Activated CD8-positive, alpha-beta T cell treated with anti-CD3 and anti-CD28 coated beads, Interleukin-2, amount 10 ng/mL, durations not matched to agents 7 days and 5 days (primary cell): ENCODE data around the gene FCGR3B. TPM values are rescaled to one million over a fixed set of nuclear protein-coding genes. Genes with fewer than 3 reads are reported as not detected.
A peak's percentile ranks its signal among the peaks of the same experiment; 100 is the strongest.
"Not testable (repeated sequence)": the region's sequence is repeated elsewhere in the genome, so short reads cannot be mapped to it uniquely, and the experiment has no call there.

ENCODE experiments used
- ATAC-seq: fragments of 150-1000 bp; cut with Tn5 transposase; one replicate; pipeline ENCODE4 v1.10.0; 2021; ENCODE audit warnings: moderate library complexity
- CTCF ChIA-PET: fragments of 350-600 bp; sonication (Branson Sonifier 250); formaldehyde crosslinking; loops from one replicate; lab custom pipeline; 2021; ENCODE audit warnings: antibody characterized with exemption; lab: Charles Lee
- POLR2A ChIA-PET: fragments of 350-600 bp; sonication (Branson Sonifier 250); formaldehyde crosslinking; loops from one replicate; lab custom pipeline; 2021; ENCODE audit warnings: antibody characterized with exemption; lab: Charles Lee
- DNase-seq: peaks from one replicate; pipeline ENCODE4 v3.0.0-alpha.2; 2020
- H3K27ac Mint-ChIP-seq: one replicate; pipeline ENCODE4 v1.8.0; 2021; ENCODE audit warnings: mild to moderate bottlenecking, mixed read lengths
- H3K27me3 Mint-ChIP-seq: one replicate; pipeline ENCODE4 v1.8.0; 2021; ENCODE audit warnings: low read depth, mixed read lengths
- H3K36me3 Mint-ChIP-seq: one replicate; pipeline ENCODE4 v1.8.0; 2021; ENCODE audit warnings: low read depth, mixed read lengths
- H3K4me1 Mint-ChIP-seq: one replicate; pipeline ENCODE4 v1.8.0; 2021; ENCODE audit warnings: low read depth, mixed read lengths
- H3K4me3 Mint-ChIP-seq: one replicate; pipeline ENCODE4 v1.8.0; 2021; ENCODE audit warnings: mild to moderate bottlenecking, mixed read lengths
- H3K9me3 Mint-ChIP-seq: one replicate; pipeline ENCODE4 v1.8.0; 2022; ENCODE audit warnings: mixed read lengths; ENCODE audit not compliant: insufficient read depth
- total RNA-seq, 2 experiments: library from RNA; stranded (reverse); gene quantifications; one replicate each; pipeline ENCODE4 v1.2.3, GENCODE V29; 2021

FCGR3B gene
- total RNA-seq, 2 experiments from 2014 or later: not detected

DNA sequence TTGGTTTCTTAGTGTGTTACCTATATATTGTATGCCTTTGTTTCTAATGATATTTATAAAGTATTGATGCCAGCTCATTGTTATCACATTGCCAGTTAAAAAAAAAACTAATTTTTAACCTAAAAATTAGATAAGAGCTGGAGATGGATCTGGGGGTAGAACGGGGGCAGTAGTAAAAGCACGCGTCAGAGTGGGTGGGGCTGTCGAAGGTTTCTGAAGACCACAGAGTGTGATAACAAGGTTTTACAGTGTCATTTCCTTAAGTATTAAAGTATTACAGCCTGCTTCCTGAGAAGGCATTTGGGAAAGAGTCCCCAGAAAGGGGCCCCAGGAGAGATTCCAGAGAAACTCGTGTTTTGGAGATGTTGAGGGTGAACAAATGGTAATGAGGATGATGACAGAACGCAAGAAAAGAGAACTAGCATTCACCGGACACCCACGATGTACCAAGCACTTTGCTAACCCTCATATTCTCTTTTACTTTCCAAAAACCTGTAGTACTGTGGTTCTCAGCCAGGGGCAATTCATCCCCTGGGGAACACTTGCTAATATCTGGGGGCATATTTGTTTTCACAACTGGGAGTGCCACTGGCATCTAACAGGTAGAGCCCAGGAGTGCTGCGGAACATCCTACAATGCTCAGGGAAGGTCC is 30.8 kb upstream of the FCGR3B start:
- H3K36me3 Mint-ChIP-seq, H3K4me3 Mint-ChIP-seq, CTCF ChIA-PET, H3K27me3 Mint-ChIP-seq, H3K9me3 Mint-ChIP-seq, ATAC-seq, H3K27ac Mint-ChIP-seq, POLR2A ChIA-PET, DNase-seq, H3K4me1 Mint-ChIP-seq: not testable (repeated sequence)

DNA sequence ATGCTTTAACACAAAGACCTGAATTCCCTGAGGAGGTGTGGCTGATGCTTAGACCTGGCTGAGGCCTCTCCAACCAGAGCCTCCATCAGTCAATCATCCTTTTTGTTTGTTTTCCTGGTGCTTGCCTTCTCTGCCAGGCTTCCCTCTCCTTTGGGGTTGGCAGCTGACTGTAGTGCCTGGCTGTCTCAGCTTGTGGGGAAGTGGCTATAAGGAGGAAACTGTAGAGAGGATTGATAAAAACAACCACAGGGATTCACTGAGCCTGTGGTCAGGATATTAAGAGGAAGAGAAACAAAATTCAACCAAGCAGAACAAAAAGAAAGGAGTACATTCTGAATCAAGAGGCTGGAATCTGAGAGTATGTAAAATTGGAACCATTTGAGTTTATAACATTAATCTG is 27.5 kb upstream of the FCGR3B start:
- H3K36me3 Mint-ChIP-seq, H3K4me3 Mint-ChIP-seq, POLR2A ChIA-PET, H3K4me1 Mint-ChIP-seq, H3K9me3 Mint-ChIP-seq, ATAC-seq, DNase-seq, CTCF ChIA-PET, H3K27me3 Mint-ChIP-seq, H3K27ac Mint-ChIP-seq: not testable (repeated sequence)

DNA sequence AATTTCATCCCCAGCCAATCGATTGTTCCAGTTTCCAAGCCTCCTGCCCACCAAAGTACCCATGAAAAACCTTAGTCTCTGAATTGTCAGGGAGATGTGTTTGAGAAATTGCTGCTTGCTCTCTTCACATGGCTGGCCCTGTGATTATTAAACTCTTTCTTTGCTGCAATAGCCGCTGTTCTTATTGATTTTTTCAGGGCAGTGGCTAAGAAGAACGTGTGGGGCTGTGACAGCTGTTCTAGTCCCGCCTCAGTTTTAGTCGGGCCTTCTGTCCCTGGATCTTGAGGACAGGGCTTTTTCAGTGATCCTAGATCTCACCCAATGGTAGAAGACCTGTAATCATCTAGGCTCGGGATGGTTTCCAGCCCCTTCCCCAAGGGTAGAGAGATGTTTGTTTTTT is 23.0 kb upstream of the FCGR3B start:
- POLR2A ChIA-PET, ATAC-seq, H3K27ac Mint-ChIP-seq, H3K36me3 Mint-ChIP-seq, H3K9me3 Mint-ChIP-seq, H3K4me3 Mint-ChIP-seq, H3K4me1 Mint-ChIP-seq, CTCF ChIA-PET, DNase-seq: not testable (repeated sequence)
- H3K27me3 Mint-ChIP-seq: peaks cover 14% of the 10 kb centered on the region

DNA sequence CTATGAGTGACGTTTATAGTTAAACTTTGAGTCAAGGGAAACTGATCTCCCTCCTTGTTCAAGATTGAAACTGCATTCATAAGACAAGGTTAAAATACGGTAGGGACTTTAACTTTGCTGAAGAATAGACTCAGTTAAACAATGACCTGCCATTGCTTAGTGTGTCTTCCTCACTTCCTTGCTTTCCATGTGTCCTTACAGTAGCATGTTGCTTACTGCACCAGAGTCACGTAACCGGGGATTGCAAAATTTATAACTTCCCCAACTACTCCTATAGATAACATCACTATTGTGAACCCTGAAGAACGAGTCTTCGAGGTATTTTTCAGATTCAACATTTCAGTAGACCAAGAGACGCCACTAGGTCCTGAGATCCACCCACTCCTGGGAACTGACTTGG is 22.6 kb upstream of the FCGR3B start:
- H3K27me3 Mint-ChIP-seq: peaks cover 15% of the 10 kb centered on the region
- H3K4me3 Mint-ChIP-seq, ATAC-seq, CTCF ChIA-PET, H3K4me1 Mint-ChIP-seq, DNase-seq, POLR2A ChIA-PET, H3K27ac Mint-ChIP-seq, H3K36me3 Mint-ChIP-seq, H3K9me3 Mint-ChIP-seq: not testable (repeated sequence)

DNA sequence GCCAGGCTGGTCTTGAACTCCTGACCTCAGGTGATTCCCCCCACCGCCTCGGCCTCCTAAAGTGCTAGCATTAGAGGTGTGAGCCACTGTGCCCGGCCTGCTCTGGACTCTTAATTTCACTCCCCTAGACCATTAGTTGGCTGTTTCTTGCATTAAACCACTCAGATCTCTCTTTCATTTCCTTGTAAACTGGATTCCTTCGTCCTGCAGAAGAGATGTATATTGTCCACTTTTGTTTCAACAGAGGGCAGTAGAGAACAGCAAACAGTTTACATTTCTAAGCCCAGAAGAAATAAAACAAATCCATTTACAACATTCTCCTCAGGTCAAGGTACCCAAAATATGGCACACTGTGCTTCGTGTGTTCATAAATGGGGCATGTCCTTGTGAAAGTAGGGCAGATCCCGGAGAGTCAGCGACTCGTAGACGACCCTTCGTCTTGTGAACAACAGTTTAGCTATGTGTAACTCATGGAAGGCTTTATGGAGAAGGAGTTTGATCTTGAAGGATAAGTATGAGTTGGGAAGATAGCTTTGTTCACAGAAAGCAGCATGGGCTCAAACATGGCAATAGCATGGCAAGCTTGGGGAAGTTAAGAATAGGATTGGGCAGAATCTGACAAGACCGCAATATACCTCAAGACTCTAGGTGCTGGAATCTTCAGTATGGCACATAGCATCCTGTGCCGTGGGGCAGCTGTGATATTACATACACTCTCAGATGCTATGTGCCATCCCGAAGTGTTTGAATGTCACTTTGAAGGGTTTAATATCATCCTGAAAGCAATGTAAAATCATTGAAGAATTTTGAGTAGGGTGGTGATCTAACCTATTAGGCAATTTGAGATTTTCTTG is 16.8 kb upstream of the FCGR3B start:
- CTCF ChIA-PET: interaction anchor here (0.6 to 1.2 kb wide), 5 partner anchors 85 to 100 kb away, joined by 3 to 5 read pairs (median 3); no protein-coding TSS in a partner anchor
- H3K4me3 Mint-ChIP-seq, POLR2A ChIA-PET, H3K4me1 Mint-ChIP-seq, DNase-seq, H3K36me3 Mint-ChIP-seq, H3K9me3 Mint-ChIP-seq, H3K27ac Mint-ChIP-seq: not testable (repeated sequence)
- ATAC-seq: peak; percentile 58
- H3K27me3 Mint-ChIP-seq: peaks cover 24% of the 10 kb centered on the region

DNA sequence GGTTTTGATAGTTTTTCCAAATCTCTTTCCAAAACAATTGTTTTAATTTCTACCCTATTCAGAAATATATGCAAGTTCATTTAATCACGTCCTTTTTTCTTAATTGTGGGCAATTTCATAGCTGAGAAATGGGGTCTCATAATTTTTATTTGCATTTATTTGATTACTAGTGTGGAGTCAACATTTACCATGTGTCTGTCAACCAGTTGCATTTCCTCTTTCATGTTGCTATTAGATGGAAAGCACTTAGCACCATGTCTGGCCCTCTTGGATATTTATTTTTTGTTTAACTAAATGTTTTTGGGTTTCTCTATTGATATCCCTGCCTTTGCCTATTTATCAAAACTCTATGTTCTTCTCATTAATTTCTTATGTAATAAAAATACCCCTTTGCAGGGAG is 13.9 kb upstream of the FCGR3B start:
- CTCF ChIA-PET: interaction anchor here (1.1 kb wide), 1 partner anchor 94 kb away, joined by 3 read pairs; no protein-coding TSS in a partner anchor
- POLR2A ChIA-PET, H3K4me3 Mint-ChIP-seq: not testable (repeated sequence)

DNA sequence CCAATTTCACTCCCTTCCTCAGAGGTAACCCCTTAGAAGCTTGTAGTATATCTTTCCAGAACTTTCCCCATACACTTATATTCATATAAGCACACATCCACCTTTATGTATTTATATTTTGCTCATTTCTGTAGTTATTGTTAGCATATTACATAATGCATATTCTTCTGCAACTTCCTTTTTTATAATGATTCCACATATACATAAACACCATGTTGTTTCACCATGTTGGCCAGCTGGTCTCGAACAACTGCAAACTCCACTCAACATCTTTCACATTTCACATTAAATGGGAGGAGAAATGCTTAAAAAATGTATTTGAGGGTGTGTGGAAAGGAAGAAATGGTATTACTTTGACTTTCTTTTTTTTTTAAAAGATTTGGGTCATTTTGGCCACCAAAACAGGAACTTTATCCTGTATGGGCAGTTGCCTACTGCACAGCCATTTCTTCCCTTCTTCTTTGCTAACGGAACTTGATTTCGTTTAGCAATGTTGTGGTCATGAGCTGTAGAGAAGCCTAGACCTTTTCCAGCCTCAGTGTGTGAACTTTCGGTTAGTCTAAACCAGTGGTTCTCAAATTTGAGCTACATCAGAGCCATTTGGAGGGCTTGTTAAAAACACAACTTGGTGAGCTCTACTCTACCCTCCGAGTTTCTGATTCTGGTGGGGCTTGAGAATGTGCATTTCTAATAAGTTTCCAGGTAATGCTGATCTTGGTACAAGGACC is 12.7 kb upstream of the FCGR3B start:
- H3K27me3 Mint-ChIP-seq: peaks cover 11% of the 10 kb centered on the region
- DNase-seq, H3K9me3 Mint-ChIP-seq, ATAC-seq, POLR2A ChIA-PET, H3K27ac Mint-ChIP-seq, CTCF ChIA-PET, H3K4me3 Mint-ChIP-seq, H3K36me3 Mint-ChIP-seq: not testable (repeated sequence)
- H3K4me1 Mint-ChIP-seq: peaks cover 15% of the 10 kb centered on the region

More for the DNA sequence above, 13.9 kb upstream of the FCGR3B start:
- H3K27ac Mint-ChIP-seq, H3K9me3 Mint-ChIP-seq, ATAC-seq, H3K36me3 Mint-ChIP-seq, DNase-seq: not testable (repeated sequence)
- Mint-ChIP-seq H3K4me1 (peaks cover 15% of the 10 kb centered on the region), H3K27me3 (peaks cover 17% of the 10 kb centered on the region)

DNA sequence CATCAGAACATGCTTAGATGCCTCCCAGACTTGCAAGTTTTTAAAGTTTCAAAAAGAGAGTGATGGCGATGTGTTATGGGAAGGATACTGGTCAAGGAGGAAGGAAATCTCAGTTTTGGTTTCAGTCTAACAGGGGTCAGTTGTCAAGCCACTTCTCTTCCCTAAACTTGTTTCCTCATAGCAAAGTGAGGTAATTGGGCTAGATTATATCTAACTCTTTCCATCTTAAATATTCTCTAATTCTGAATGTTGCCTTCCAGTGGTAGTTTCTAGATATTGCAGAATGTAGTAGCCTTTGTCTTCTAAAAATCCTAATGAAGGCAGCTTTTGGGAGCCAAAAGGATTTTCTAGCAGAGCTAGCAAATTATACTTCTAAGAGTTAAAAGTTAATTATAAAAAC is 11.7 kb upstream of the FCGR3B start:
- H3K27me3 Mint-ChIP-seq, ATAC-seq, DNase-seq, H3K36me3 Mint-ChIP-seq, POLR2A ChIA-PET, CTCF ChIA-PET, H3K4me3 Mint-ChIP-seq, H3K9me3 Mint-ChIP-seq, H3K27ac Mint-ChIP-seq: not testable (repeated sequence)
- peaks cover 14% of the 10 kb centered on the region for H3K4me1 Mint-ChIP-seq

DNA sequence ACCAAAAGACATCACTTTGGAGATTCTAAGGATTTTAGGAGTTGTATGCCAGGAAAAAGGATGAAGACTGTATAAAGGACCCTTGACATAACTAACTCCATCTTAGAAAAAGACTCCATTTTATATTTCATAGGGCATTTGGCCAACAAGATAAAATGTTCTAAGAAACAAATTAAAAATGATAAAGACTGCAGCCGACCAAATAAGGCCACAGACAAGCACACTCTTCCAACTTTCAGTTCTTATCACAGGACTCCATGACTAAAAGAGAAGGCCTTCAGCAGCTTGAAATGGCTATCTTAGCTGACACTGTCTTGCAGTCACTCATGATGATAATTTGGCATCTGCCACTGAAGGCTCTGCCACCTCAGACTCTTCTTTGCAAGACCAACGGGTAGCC is 8.2 kb upstream of the FCGR3B start:
- H3K27ac Mint-ChIP-seq, H3K27me3 Mint-ChIP-seq, H3K9me3 Mint-ChIP-seq, POLR2A ChIA-PET, ATAC-seq, DNase-seq, H3K36me3 Mint-ChIP-seq, CTCF ChIA-PET, H3K4me3 Mint-ChIP-seq: not testable (repeated sequence)
- H3K4me1 Mint-ChIP-seq: peaks cover 29% of the 10 kb centered on the region

DNA sequence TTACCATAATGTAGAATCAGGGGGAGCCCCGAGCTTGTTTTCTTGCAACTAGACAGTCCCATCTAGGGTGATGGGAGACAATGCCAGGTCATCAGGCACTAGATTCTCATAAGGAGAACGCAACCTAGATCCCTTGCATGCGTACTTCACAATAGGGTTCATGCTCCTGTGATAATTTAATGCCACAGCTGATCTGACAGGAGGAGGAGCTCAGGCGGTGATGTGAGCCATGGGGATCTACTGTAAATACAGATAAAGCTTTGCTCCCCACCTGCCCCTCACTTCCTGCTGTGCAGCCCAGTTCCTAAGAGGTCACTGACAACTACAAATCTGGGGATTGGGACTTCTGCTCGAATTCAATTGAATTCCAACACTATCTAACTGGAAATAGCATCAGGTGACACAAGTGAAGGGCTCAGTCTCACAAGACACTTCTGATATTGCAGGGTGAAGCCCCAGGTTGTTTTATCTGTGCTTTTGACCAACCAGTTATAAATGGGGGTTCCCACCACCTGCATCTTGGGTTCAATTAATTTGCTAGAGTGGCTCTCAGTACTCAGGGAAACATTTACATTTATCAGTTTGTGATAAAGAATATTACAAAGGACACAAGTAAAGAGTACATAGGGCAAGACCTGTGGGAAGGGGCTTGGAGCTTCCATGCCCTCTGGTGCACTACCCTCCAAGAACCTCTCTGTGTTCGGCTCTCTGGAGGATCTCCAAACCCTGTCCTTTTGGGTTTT is 7.4 kb upstream of the FCGR3B start:
- H3K4me3 Mint-ChIP-seq, H3K27ac Mint-ChIP-seq, H3K27me3 Mint-ChIP-seq, H3K36me3 Mint-ChIP-seq, ATAC-seq, CTCF ChIA-PET, POLR2A ChIA-PET, DNase-seq, H3K9me3 Mint-ChIP-seq: not testable (repeated sequence)
- H3K4me1 Mint-ChIP-seq: peaks cover 28% of the 10 kb centered on the region

DNA sequence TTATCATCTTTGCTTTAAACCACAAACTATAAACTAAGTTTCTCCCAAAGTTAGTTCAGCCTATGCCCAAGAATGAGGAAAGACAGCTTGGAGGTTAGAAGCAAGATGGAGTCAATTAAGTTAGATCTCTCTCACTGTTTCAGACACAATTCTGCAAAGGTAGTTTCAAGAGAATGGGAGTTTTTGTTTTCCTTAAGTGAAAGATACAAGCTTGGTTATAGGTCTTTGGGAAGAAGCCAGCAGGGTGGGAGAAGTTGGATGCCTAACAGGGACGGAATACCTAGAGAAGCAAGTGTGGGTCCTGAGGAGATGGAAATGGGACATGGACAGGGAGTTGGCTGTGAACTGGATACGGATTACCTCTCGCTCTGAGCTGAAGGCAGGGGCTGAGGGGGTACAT is 6.0 kb upstream of the FCGR3B start:
- CTCF ChIA-PET, H3K27me3 Mint-ChIP-seq: not testable (repeated sequence)

More for the DNA sequence above, 6.0 kb upstream of the FCGR3B start:
- DNase-seq, H3K36me3 Mint-ChIP-seq, H3K4me3 Mint-ChIP-seq, H3K9me3 Mint-ChIP-seq, ATAC-seq, POLR2A ChIA-PET: not testable (repeated sequence)
- Mint-ChIP-seq H3K4me1 (peaks cover 20% of the 10 kb centered on the region), H3K27ac (peak overlapping the region; percentile 73)
